Body of pancreas (tissue), 4 donors: ENCODE measurements around the gene COL24A1. TPM values are rescaled to one million over a fixed set of nuclear protein-coding genes. Genes with fewer than 3 reads are reported as not detected.
"Not testable (repeated sequence)": the region's sequence is repeated elsewhere in the genome, so short reads cannot be mapped to it uniquely, and the experiment has no call there.

ENCODE experiments used
- ATAC-seq: fragments of 150-250 bp; one replicate; pipeline ENCODE4 v1.9.1; 2016
- DNase-seq, 4 donors: peaks; one replicate each; pipeline ENCODE4 v3.0.0-alpha.2; 2019
- H3K27ac ChIP-seq, 4 donors: fragments of 200-600 bp; sonication (generic); 1 replicate in 3 of 4; 2 replicates in 1 of 4; pipeline versions ENCODE4 v1.5.1 to v1.6.1; 2016 to 2019; ENCODE audit warnings: mild to moderate bottlenecking in 1 of 4, mixed read lengths in 1 of 4, moderate library complexity in 1 of 4
- H3K27me3 ChIP-seq, 2 donors: fragments of 200-600 bp; sonication (generic); one replicate each; pipeline ENCODE4 v1.6.0; 2016; ENCODE audit warnings: mild to moderate bottlenecking in 1 of 2
- H3K36me3 ChIP-seq, 2 donors: fragments of 200-600 bp; sonication (generic); replicated peaks in 1 of 2; 2 replicates each; pipeline ENCODE4 v1.5.1; 2016; ENCODE audit warnings: low read depth in 2 of 2; ENCODE audit not compliant: insufficient read depth in 1 of 2
- H3K4me1 ChIP-seq: fragments of 200-600 bp; sonication (generic); one replicate; pipeline ENCODE4 v1.6.0; 2016
- H3K4me3 ChIP-seq, 2 donors: fragments of 200-600 bp; sonication (generic); 1 replicate in 1 of 2; 2 replicates in 1 of 2; pipeline ENCODE4 v1.5.1; 2016 to 2019
- H3K9me3 ChIP-seq, 3 donors: fragments of 200-600 bp; sonication (generic); 1 replicate in 2 of 3; 2 replicates in 1 of 3; pipeline ENCODE4 v1.5.1; 2016
- POLR2A ChIP-seq, 3 donors: fragments of 450-650 bp; IDR thresholded peaks; one replicate each; pipeline ENCODE4 v1.6.1; 2016; ENCODE audit warnings: antibody characterized with exemption in 3 of 3, mild to moderate bottlenecking in 2 of 3
- WGBS, 2 donors: methylation state at CpG; one replicate each; pipeline ENCODE4 v1.1.5; 2017; 5-methylcytosine and 5-hydroxymethylcytosine counted together
- intact Hi-C: fragments of 100-400 bp; cut with DNase I; formaldehyde crosslinking; loops from one replicate; pipeline ENCODE4 v1.15.1; 2023
- total RNA-seq, 2 donors: library from RNA; depleted of rRNA; stranded (reverse); fragments of >200 nt; gene quantifications; one replicate each; pipeline ENCODE4 v1.1.0, GENCODE V29; 2016
- TF ChIP-seq, protein P1 (sequence below), 7 experiments: fragments of 450-650 bp in 4 of 7; fragments of 200-600 bp in 3 of 7; sonication (generic) in 3 of 7; IDR thresholded peaks; one replicate each; pipeline ENCODE4 v1.5.1; 2016 to 2019; ENCODE audit warnings: antibody characterized with exemption in 7 of 7

The COL24A1 gene
- total RNA-seq, 2 donors from 2014 or later = under 0.01 TPM; not detected in 1

DNA sequence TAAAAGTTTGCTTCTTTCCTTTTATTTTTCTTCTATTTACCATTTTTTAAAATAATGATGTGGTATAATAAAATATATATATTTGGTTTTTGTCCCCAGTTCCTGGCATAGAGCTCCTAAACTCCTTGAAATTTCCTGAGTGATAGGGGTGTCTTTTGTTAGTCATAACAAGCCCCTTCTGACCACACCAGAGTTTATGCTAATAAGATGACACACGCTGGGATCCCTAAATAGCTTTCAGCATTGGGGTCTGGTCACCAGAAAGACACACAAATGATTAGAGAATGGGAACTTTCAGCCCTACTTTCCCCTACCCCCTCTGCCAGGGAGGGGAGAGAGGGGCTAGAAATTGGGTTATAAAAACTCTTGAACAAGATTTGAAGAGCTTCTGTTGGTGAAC, 56.2 kb downstream of the COL24A1 start:
- no peak overlapping the region for H3K27ac ChIP-seq
- no peaks in the 10 kb centered on the region for H3K27me3 ChIP-seq
- ATAC-seq = no peak
- intact Hi-C loops = no loop called here
- no peak for TF ChIP-seq POLR2A (IDR thresholded peaks at IDR 0.05)
- TF ChIP-seq, protein P1, sequence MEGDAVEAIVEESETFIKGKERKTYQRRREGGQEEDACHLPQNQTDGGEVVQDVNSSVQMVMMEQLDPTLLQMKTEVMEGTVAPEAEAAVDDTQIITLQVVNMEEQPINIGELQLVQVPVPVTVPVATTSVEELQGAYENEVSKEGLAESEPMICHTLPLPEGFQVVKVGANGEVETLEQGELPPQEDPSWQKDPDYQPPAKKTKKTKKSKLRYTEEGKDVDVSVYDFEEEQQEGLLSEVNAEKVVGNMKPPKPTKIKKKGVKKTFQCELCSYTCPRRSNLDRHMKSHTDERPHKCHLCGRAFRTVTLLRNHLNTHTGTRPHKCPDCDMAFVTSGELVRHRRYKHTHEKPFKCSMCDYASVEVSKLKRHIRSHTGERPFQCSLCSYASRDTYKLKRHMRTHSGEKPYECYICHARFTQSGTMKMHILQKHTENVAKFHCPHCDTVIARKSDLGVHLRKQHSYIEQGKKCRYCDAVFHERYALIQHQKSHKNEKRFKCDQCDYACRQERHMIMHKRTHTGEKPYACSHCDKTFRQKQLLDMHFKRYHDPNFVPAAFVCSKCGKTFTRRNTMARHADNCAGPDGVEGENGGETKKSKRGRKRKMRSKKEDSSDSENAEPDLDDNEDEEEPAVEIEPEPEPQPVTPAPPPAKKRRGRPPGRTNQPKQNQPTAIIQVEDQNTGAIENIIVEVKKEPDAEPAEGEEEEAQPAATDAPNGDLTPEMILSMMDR (IDR thresholded peaks at IDR 0.05) = no peak
- WGBS, 2 donors = 13 to 19% methylated on average over 1 of the region's 1 CpG
- no peaks in the 10 kb centered on the region for H3K4me1 ChIP-seq
- H3K36me3 ChIP-seq = no peaks in the 10 kb centered on the region
- DNase-seq = no peak
- no peak overlapping the region for H3K4me3 ChIP-seq
- no peaks in the 10 kb centered on the region for H3K9me3 ChIP-seq

DNA sequence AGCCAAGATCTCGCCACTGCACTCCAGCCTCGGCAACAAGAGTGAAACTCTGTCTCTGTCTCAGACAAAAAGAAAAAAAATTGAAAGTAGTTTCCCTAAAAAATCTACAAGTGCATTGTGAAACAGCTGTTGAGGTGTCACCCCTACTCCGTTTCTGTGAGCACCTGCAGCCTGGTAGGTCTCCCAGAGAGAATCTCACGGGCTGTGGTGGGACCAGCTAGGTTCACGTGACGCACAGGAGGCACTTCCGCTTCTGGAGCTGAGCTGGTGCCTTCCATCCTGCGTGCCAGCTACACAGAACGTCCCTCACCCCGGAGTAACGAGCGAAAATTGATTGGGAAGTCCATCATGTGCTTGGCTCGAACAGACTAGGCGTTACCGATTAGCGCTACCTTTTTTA, 66.8 kb downstream of the COL24A1 start:
- Histone ChIP-seq H3K9me3 (no peaks in the 10 kb centered on the region), H3K4me1 (no peaks in the 10 kb centered on the region)
- WGBS, 2 donors = 76 to 78% methylated on average over 16 of the region's 16 CpGs

DNA sequence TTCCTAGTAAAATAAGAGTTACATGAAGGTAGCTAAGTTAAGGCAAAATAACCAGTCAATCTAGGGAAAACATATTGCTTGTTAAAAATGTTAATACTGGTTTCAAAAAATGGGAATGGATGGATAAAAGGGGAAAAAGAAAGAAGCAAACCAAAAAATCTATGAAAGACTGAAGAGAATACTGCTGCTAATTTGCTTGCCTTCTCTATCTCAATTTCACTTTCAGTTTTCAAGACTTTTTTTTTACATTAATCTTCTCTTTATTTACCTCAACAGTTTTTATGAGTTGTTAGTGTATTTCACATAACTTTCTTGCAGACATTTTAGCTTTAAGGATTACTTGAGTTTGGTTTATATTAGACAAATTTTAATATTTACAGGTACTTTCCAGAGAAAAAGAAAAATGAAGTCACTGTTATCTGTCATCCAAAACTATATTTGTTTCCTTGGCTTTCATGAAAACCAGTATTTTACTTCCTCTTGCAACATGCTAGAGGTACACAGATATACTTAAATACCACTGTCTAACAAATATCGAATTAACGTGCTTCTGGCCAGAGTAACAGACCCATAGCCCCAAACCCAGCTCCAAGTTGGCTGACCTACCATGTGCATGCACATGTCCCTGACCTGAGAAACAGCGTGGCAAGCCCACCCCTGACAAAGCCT, 70.7 kb downstream of the COL24A1 start:
- no peak overlapping the region for H3K4me3 ChIP-seq
- H3K4me1 ChIP-seq = no peaks in the 10 kb centered on the region
- DNase-seq (no peak), ATAC-seq (no peak)
- H3K9me3 ChIP-seq = no peaks in the 10 kb centered on the region
- no peaks in the 10 kb centered on the region for H3K27me3 ChIP-seq
- 58 to 74% methylated on average over 3 of the region's 3 CpGs for WGBS, 2 donors
- intact Hi-C loops = no loop called here
- H3K36me3 ChIP-seq = no peaks in the 10 kb centered on the region
- H3K27ac ChIP-seq = no peak overlapping the region
- TF ChIP-seq POLR2A (IDR thresholded peaks at IDR 0.05) = no peak
- TF ChIP-seq, protein P1 (IDR thresholded peaks at IDR 0.05) = no peak

More for the DNA sequence above, 66.8 kb downstream of the COL24A1 start:
- intact Hi-C loops = no loop called here
- Histone ChIP-seq H3K36me3 (no peaks in the 10 kb centered on the region), H3K27me3 (no peaks in the 10 kb centered on the region), H3K27ac (no peak overlapping the region), H3K4me3 (no peak overlapping the region)
- ATAC-seq (no peak), DNase-seq (no peak)
- TF ChIP-seq POLR2A (IDR thresholded peaks at IDR 0.05) = no peak
- TF ChIP-seq, protein P1 (IDR thresholded peaks at IDR 0.05) = no peak

DNA sequence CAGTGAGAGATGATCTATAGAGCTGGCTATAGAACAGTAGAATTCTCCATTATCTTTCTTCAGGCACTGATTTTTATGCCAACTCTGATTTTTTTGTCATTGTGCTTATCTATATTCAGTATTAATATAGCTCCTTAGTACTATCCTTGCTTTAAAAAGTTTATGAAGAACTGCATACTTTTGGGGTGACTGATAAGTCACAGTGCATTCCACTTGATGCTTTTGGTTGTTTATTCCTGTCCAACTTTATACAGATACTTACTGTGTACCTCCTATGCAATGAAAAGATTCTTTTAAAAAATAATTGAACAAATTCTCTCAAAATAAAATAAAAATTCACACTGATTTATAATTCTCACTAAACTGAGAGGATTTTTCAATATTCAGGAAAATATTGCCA, 71.6 kb downstream of the COL24A1 start:
- DNase-seq (no peak), ATAC-seq (no peak)
- Histone ChIP-seq H3K4me1 (no peaks in the 10 kb centered on the region), H3K27ac (no peak overlapping the region), H3K9me3 (no peaks in the 10 kb centered on the region), H3K4me3 (no peak overlapping the region), H3K27me3 (no peaks in the 10 kb centered on the region), H3K36me3 (no peaks in the 10 kb centered on the region)
- TF ChIP-seq, protein P1 (IDR thresholded peaks at IDR 0.05) = no peak
- TF ChIP-seq POLR2A (IDR thresholded peaks at IDR 0.05) = no peak
- intact Hi-C loops = no loop called here

DNA sequence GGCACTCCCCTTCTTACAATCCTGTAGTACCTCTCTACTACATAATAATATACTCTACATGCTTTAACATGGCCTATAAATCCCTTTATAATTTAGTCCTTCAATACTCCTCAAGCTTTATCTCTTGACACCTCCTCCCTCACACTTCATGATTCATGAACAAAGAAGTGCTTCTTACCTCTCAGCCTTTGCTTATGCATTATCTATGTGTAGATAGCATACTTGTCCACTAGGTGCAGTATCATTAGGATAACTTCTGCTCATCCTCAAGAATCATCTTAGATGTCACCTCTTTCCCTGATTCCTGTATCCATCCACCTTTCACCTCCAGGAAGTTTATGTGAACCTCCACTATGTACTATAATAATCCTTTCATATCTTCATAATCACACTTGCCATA, 74.4 kb downstream of the COL24A1 start:
- no peak overlapping the region for H3K4me3 ChIP-seq
- TF ChIP-seq POLR2A (IDR thresholded peaks at IDR 0.05) = no peak
- TF ChIP-seq, protein P1 (IDR thresholded peaks at IDR 0.05) = no peak

DNA sequence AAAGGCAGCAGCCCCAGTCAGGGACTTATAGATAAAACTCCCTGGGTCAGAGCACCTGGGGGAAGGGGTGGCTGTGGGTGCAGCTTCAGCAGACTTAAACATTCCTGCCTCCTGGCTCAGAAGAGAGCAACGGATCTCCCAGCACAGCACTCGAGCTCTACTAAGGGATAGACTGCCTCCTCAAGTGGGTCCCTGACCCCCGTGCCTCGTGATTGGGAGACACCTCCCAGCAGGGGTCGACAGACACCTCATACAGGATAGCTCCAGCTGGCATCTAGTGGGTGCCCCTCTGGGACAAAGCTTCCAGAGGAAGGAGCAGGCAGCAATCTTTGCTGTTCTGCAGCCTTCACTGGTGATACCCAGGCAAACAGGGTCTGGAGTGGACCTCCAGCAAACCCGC, 84.1 kb downstream of the COL24A1 start:
- ATAC-seq, H3K27ac ChIP-seq: not testable (repeated sequence)

More for the DNA sequence above, 74.4 kb downstream of the COL24A1 start:
- DNase-seq = no peak
- Histone ChIP-seq H3K36me3 (no peaks in the 10 kb centered on the region), H3K9me3 (no peaks in the 10 kb centered on the region), H3K27me3 (no peaks in the 10 kb centered on the region), H3K4me1 (no peaks in the 10 kb centered on the region), H3K27ac (no peak overlapping the region)
- intact Hi-C loops = no loop called here
- no peak for ATAC-seq

DNA sequence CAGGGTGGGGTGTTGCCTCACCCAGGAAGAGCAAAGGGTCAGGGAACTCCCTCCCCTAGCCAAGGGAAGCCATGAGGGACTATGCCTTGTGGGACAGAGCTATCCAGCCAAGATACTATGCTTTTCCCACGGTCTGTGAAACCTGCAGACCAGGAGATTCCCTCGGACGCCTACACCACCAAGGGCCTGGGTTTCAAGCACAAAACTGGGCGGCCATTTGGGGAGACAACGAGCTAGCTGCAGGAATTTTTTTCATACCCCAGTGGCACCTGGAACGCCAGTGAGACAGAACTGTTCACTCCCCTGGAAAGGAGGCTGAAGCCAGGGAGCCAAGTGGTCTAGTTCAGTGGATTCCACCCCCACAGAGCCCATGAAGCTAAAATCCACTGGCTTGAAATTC, 84.7 kb downstream of the COL24A1 start:
- H3K4me3 ChIP-seq, ATAC-seq, intact Hi-C loops, H3K27me3 ChIP-seq, DNase-seq, H3K4me1 ChIP-seq, H3K9me3 ChIP-seq, H3K27ac ChIP-seq, H3K36me3 ChIP-seq: not testable (repeated sequence)
- 58 to 76% methylated on average over 5 of the region's 6 CpGs for WGBS, 2 donors

More for the DNA sequence above, 84.1 kb downstream of the COL24A1 start:
- H3K4me3 ChIP-seq, H3K27me3 ChIP-seq, DNase-seq, H3K4me1 ChIP-seq, intact Hi-C loops, H3K36me3 ChIP-seq, H3K9me3 ChIP-seq: not testable (repeated sequence)
- 49 to 57% methylated on average over 3 to 6 of the region's 6 CpGs for WGBS, 2 donors
